ENCODE results near the gene TCF7L2.

The TCF7L2 gene

DNA sequence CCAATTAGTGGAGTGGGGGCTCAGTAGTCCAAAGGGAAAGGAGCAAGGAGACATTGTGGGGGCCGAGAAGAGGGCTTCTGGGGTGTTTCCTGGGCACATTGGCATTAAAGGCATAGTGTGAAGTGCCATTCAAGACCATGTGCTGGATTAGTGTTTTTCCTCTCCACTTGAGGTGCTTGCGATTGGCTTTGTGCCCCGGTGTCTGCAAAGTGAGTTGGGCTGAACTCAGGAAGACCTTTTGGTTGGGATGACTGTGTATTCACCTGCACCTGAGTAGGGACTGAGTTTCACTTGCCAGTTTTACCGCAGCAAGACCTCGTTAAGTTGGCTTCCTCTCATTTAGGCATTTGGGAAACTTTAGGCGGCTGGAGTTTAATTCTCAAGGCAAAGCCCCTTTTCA is 73.0 kb downstream of the TCF7L2 start:
- DNase-seq = no peak

DNA sequence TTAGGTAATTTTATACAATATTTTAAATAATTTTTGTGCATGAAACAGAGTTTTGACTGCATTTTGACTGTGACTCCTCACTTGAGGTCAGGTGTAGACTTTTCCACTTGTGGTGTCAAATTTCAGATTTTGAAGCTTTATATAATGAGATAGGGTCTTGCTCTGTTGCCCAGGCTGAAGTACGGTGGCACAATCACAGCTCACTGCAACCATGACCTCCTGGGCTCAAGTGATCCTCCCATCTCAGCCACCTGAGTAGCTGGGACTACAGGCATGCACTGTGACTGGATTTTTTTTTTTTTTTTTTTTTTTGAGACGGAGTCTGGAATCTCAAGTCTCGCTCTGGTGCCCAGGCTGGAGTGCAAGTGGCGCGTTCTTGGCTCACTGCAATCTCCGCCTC is 74.9 kb downstream of the TCF7L2 start:
- no peak for DNase-seq

DNA sequence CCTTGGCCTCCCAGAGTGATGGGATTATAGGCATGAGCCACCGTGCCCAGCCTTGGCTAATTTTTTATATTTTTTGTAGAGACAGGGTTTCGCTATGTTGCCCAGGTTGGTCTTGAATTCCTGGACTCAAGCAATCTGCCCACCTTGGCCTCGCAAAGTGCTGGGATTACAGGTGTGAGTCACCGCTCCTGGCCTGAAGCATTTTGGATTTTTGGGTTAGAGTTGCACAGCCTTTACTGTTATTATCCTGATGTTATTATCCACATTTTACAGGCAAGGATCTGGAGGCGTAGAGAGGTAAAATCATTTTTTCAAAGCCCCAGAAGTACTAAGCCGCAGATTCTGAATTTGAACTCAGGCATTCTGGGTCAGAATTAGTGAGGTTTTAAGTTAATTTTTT is 75.4 kb downstream of the TCF7L2 start:
- no peak for DNase-seq

DNA sequence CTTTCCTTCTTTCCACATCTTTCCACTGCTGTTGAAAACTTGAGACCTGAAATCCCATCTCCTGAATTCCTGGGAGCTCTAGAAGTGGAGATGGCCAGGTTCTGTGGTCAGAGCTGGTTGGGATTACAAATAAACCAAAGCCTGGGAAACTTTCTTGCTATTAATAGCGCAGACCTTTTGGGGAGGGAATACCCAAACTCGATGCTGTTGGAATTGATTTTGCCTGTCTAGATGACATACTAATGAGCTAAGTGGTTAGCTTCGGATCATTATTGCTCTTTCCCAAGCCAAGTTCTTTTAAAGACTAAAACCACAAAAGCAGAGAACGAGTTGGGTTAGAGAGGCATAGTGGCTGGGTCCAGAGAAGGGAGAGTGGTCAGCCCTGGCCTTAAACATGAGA is 76.6 kb downstream of the TCF7L2 start:
- DNase-seq = no peak

DNA sequence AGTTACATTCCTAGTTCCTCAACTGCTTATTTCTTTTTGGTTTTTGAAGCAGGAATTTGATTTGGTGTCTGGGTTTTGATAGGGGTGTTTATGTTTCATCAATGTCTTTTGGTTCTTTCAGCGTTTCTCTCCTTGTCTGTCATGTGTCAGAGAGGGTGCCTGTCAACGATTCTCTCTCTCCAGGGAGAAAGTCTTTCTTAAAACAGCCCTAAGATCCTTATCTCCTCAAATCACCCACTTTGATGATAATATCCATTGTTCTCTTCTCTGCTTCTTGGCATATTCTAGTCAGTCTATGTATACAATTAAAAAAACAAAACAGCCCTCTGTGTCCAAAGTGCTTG is 77.2 kb downstream of the TCF7L2 start:
- no peak for DNase-seq

DNA sequence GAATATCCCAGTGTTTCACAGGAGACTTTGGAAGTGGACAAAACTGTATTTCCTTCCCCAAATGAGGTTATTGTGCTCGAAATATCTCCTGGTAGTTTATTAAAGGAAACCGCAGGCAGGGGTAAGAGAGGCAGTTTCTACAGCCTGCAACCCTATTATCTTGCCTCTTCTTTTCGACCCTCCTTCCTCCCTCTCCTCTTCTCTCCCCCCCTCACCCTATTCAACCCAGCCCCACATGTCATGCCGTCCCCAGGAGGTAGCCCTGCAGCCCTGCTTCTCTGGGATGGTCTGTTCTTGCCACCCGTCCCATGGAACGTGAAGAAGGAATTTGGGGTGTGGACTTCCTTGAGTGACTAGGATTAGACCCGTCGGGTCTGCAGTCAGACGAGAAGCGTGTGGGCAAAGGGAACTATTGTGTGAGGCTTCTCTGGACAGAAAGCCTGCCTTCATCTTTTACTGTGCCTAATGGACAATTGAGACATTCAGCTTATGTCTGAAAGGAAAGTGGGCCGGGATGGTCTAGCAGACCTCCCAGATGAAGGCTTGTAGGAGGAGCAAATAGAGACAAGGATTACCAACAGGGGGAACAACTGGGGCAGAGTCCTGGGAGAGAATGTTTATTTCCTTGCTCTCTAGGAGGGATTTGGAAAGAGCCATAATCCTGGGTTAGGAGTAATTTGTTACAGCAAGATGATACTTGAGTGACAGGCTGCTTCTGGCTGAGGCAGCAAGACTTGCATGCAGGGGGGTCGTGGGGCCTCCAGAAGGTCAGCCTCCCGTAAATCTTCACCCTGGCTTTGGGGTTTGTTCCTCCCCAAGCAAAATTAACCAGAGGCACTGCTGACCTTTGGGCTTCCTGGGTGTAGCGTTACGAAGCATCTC is 77.8 kb downstream of the TCF7L2 start:
- DNase-seq = peak; percentile 37

DNA sequence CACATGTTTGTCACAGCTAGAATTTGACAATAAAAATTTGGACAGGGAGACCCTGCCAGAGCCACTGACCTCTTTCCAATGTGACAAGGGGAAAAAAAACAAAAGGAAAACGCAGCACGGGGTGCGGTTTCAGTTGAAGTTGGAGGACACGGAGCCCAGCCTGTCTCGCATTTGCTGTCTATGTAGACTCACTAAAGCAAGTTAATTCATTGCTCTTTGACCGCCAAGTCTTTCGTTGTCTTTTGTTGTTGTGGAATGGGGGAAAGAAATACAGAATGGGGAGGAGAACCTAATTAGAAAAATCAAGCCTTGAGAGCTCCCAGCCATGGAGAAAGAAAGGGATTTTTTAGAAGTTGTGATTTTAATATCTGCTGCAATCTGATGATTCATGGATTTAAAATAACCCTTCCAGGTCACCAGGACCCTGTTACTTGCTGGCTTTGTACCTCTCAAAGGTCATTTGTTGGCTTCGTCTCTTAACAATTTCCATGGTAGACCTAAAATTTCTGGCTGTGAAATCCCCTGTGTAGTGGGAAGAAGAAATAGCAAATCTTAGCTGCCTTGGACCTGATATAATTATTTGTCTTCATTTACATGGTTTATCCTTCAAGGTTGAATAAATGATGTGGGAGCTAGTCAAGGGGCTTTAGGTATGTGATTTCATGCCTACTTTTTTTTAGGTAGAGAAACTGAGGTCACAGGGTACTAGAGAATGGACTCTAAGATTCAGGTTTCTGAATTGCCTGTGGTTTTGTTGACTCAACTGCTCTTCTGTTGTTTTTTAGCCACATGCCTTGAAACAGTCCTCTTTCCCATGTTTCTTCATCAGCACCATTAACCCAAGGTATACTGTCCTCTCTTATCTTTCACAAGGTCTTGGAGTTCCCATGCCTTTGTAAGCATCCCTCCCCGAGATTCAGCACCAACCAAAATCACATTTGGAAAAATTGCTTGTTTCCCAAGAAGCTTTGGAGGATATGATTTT is 78.7 kb downstream of the TCF7L2 start:
- no peak for DNase-seq

DNA sequence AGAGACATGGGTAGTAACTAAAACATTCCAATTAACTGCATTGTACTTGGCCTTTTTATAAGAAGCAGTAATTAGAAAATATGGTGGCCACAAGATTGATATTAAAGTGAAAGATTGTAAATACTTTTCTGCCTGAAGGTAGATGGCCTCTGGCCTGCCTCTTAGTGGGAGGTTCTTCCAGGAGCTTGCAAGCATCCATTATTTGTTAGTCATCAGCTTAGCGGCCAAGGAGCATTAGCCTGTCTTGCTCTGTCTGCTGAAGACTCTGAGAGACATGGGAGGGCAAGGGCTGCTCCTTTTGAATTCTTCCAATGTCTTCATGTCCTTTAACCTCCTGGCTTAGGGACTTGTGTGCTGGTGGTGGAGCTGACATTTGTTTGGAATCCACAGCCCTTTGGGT is 80.4 kb downstream of the TCF7L2 start:
- no peak for DNase-seq

DNA sequence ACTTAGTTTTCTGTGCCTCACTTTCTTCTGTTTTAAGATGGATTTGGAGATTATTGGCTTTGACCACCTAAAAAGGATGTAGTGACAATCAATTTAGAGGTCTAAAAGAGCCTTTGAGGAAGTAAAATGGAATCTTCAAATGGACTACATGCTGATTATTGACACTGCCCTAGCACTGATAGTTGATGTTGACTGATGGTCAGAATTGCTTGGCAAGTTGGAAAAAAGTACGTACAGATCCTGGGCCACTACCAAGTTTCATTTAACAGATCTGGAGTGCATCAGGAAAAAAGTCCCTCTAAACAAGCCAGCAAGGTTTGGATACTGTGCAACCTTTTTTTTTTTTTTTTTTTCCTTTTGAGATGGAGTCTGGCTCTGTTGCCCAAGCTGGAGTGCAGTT is 81.1 kb downstream of the TCF7L2 start:
- DNase-seq = no peak

DNA sequence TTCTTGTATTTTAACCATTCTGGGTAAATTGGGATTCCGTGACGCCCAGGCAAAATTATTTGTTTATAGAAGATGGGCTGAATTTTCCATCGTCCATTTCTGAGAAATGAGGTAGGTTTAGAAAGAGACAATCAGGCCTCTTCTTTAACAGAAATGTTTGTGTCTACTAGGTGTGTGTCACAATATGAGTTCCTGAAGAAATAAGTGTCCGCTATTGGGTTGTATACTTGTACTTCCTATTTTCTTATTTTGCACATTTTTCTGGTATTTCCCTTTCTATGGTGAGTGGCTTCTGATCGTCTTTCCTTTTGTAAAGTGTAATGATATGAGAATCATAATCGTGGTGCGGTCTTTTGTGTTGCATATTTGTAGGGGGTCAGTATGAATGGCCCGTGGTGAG is 83.9 kb downstream of the TCF7L2 start:
- DNase-seq = no peak

DNA sequence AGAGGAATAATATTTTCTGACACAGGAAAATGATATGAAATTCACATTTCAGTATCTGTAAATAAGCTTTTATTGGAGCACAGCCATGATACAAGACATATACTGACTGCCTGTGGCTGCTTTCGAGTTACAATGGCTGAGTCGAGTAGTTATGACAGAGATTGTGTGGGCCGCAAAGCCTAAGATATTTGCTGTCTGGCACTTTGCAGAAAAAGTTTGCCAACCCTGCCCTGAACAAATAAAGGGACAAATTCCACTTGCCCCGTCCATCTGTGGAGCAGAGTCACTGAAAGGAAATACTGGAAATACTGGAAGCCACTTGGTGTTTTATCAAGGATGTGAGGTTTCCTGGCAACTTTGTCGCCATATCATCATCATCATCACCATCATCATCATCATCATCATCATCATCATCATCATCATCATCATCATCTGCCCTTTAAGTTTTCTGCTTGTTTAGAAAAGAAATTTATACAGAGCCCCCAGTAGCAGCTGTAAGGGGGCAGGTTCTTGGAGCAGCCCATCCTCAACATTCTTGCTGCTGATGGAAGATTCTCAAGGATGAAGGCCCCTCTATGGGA is 85.8 kb downstream of the TCF7L2 start:
- no peak for DNase-seq

DNA sequence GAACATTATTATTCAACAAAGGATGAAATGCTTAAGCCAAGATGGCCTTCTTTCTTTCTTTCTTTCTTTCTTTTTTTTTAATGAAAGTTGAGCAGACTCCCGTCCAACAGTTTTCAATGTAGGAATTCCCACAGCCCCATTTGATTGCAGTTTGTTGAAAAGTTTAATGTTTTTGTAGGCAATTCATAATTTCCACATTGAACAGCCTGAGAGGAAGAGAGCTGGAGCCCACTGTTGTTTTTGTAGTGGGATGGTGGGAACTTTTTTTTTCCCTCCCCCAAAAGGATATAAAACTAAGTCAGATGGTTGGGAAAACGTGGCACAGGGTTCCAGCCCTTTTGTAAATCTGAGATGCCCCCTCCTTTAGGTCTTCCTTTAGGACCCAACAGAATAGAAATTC is 86.6 kb downstream of the TCF7L2 start:
- DNase-seq = no peak

DNA sequence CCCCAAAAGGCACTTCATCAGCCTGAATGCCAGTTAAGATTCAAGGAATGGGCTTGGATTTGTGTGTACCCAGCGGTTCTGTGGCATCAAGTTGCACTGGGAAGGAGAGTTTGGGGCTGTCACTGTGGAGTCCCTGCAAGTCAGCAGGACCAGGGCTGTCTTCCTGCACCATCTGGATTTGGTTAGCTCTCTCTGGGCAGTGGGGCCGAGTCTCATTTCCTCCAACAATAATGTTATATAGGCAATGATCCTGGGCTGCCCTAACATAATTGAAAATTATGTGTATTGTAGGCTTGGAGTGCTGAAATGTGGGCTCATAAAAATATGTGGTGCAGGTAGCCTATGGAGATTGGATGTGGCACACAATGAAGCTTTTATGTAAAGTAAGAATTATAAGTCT is 87.2 kb downstream of the TCF7L2 start:
- DNase-seq = no peak

DNA sequence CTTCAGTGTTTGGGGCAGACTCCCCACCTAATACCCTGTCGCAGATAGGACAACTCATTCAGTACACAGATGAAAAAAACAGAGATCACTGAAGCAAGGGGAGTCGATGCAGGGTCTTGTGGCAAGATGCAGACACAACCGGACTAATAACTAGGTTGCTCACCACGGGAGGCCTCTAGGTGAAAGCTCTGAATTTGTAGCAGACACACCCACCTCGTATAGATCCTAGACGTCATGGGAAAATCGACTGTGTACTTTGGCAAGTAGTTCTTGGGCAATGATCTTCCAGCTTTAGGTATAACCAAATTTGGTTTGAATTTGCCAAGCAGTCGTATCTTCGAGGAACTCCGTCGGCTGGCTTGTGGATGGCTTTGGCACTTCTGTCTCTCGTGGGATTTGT is 88.1 kb downstream of the TCF7L2 start:
- DNase-seq = no peak

DNA sequence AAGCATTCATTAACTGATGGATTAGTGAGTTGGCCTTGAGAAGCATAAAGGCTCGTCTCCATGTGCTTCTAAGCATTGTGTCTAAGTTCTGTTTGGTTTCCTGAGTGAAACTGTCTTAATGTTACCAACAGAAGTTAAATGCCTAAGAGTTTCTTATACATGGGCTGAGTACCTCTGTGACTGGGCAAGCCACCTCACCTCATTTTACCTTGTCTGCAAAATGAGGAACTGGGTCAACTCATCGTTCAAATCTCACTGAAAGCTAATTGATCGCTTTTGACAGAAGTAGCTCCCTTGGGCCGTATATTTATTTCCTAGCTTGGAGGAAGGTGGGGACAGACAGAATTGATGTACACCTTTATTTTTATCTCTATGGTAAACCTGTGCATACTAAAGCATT is 88.9 kb downstream of the TCF7L2 start:
- DNase-seq = no peak

DNA sequence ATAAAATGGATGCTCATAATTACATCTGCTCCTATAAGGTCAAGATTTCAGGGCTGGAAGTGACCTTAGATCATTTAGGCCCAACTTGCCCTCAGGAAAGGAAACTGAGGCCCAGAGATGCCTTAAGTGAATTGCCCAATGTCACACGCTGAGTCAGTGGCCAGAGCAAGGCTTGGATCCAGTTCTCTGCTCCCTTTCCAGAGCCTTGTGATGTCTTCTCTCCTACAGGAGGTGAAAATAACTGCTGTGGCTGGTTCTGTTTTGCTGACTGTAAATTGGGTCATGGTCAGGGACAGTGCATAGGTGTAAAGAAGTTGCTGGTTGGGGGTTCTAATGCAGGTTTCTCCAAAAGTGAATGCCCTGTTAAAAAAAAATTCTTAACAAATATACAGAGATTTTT is 91.3 kb downstream of the TCF7L2 start:
- no peak for DNase-seq

DNA sequence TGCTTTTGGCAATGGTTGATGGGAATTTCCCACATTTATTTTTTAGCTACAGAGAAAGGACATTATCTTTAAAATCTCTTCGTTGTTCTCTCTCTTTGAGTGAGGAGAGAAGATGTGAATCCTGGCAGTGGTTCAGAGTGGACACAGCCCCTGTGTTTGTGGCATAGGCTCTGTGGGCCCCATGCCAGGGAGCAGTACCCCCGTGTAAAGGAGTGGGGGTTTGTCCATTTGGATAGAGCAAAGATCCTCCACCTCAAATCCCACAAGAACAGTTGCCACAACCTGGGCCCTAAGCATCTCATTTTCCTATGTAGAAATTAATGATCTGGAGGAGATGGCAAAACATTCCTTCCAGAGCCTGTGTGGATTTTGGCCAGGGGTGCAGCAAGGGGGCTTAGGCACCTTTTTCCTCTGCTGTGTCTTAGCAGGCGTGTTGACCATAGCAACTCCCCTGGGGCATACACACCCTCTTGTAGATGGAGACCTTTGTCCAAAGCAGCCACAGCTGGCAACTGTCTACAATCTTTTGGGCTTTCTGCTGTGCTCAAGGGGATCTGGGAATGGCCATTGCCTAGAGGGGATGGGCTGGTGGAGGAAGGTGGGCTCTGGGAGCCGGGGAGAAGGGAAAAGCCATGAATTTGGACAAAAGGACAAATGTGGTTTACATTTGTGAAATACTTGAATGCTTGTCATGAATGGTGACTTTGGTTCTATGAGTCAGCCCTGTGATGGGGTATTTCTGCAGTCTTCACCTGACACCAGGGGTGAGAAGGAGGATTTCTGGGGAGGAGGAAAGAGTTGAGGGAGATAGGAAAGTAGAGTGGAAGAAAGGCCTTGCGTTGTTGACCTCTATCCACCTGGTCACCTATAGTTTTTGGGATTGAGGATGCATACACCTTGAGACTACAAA is 92.0 kb downstream of the TCF7L2 start:
- no peak for DNase-seq

DNA sequence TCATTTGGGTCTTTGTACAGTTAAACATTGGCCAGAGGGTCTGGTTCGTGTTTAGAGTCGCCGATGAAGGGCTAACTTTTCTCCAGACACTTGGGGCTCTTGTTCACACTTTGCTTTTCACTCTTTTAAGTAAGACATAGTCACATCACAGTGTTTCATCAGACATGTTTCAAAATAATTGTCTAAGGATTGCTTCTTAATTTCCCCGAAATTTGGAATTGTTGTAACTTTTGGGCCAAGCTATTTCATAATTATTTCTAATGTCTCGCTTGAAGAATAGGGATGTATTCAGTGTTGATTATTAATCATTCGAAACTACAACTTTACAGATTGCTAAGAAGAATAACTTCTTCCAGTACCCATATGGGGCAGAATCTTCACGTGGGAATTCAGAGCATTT is 92.8 kb downstream of the TCF7L2 start:
- DNase-seq = no peak

DNA sequence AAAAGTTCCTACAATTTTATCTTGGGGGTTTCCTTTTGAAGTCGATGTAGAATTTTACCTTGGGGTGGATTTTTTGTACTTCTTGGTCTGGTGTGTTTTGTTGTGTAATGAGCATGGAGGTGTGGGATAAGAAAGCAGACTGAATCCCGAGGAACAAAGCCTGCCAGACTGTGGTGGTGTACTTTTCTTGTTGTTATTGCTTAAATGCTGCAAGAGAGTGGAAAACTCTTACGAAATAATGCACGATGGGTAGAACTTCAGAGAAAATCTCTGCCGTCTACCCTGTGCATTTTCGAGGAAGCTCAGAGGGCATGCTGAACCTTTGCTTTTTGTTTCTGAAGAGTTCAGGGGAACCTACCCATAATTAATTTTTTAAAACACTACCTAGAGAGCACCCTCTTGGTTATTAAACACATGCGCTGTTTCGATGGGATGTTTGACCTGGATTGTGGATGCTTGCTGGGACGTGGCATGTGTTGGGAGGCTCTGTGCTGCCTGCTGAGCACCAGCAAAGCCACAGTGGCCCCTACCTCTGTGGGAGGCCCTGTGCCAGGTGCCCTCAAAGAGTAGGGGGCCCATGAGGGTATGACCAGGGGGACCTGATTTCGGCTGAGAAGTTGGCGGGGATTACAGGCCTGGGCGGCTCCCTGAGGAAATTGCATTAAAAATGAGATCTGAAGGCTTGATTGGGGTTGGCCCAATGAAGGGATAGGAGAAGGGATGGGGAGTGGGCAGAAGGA is 94.1 kb downstream of the TCF7L2 start:
- no peak for DNase-seq

DNA sequence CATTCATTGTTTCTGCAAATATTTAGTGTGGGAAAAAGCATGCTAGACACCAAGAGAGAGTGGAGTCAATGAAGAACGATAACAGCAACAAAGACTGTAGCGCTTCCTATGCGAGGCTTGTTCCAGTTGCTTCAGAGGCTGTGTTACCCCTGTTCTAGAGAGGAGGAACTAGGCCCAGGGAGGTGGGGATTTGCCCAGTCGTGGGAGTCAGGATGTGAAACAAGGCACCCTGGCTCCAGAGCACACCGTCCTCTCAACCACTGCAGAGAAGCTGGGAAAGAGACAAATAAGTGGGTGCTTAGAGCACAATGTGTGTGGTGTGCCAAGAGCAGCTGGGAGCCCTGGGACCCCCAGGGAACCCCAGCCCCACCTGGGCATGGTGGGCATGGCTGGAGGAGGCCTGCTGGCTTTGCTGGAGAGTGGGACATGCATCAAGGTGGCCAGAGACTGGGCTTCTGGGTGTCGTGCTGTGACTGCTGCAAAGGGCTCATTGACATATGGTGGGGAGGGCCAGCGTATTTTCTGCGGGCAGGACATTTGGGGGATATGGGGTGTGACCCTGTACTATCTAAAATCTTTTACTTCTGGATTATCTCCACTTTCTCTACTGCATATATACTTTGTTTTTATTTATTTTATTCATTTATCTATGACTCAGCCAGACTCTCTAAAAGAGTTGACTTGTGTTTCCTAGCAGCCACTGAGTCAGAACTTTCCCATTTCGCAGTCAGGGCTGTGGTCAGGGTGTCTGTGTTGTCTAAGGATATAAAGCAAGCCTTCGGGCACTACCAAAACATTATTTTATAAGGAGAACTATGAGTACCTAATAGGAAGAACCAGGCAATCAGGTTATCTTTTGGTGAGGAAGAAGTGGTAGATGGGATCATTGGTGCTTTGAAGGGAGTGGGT is 95.4 kb downstream of the TCF7L2 start:
- DNase-seq = no peak
